SK-N-MC (cell line): ENCODE data around the gene CCDC183.
"Not testable (repeated sequence)": the region's sequence is repeated elsewhere in the genome, so short reads cannot be mapped to it uniquely, and the experiment has no call there.

ENCODE experiments used
- DNase-seq: peaks from one replicate; pipeline ENCODE4 v3.0.0-alpha.2; 2011; ENCODE audit warnings: low read depth, low spot score
- H3K27ac ChIP-seq: fragments of 200-600 bp; sonication (generic); 2 replicates; pipeline ENCODE4 v1.5.1; 2016; ENCODE audit warnings: mixed run types
- H3K36me3 ChIP-seq: fragments of 200-600 bp; sonication (generic); 2 replicates; pipeline ENCODE4 v1.6.1; 2017; ENCODE audit warnings: antibody characterized with exemption, low read length, mixed read lengths; ENCODE audit not compliant: insufficient read depth
- H3K4me3 ChIP-seq: fragments of 200-600 bp; sonication (generic); 2 replicates; pipeline ENCODE4 v1.5.1; 2016
- H3K9ac ChIP-seq: fragments of 200-600 bp; sonication (generic); 2 replicates; pipeline ENCODE4 v1.8.0; 2017; ENCODE audit warnings: mixed run types, mixed read lengths; ENCODE audit not compliant: insufficient read length
- H3K9me3 ChIP-seq: fragments of 200-600 bp; sonication (generic); 2 replicates; pipeline ENCODE4 v1.6.1; 2017; ENCODE audit warnings: low read depth, mild to moderate bottlenecking, antibody characterized with exemption, low read length, moderate library complexity, mixed read lengths
- EZH2 ChIP-seq: fragments of 200-600 bp; sonication (generic); IDR thresholded peaks from one replicate; pipeline ENCODE4 v1.6.1; 2017; ENCODE audit warnings: antibody characterized with exemption
- FOXP2 ChIP-seq: optimal IDR thresholded peaks from 2 replicates; pipeline ENCODE3; 2011; ENCODE audit warnings: mild to moderate bottlenecking, moderate library complexity; ENCODE audit not compliant: insufficient read depth; ENCODE audit errors: extremely low read length, control extremely low read depth
- POLR2AphosphoS5 ChIP-seq: IDR thresholded peaks from 2 replicates; pipeline ENCODE4 v1.6.1; 2012; ENCODE audit warnings: mild to moderate bottlenecking, low read depth, low read length, borderline replicate concordance

Gene CCDC183

GRCh38 chr9:136764301-136764891 is 31.7 kb upstream of the CCDC183 start, which contains the start of gene LCN15:
Gene LCN15, minus strand, starts transcription at chr9:136764518. Its CDS starts 30 bp downstream, at chr9:136764488.
- no peak within 1 kb of the TSS for H3K27ac ChIP-seq
- H3K9ac ChIP-seq = no peak within 1 kb of the TSS
- DNase-seq = no peak
- TF ChIP-seq EZH2 (no peak), POLR2AphosphoS5 (no peak), FOXP2 (no peak)
- peak within 1 kb of the TSS; percentile 58 for H3K4me3 ChIP-seq
- no peaks in the 10 kb centered on the region for H3K36me3 ChIP-seq
- no peaks in the 10 kb centered on the region for H3K9me3 ChIP-seq

DNA sequence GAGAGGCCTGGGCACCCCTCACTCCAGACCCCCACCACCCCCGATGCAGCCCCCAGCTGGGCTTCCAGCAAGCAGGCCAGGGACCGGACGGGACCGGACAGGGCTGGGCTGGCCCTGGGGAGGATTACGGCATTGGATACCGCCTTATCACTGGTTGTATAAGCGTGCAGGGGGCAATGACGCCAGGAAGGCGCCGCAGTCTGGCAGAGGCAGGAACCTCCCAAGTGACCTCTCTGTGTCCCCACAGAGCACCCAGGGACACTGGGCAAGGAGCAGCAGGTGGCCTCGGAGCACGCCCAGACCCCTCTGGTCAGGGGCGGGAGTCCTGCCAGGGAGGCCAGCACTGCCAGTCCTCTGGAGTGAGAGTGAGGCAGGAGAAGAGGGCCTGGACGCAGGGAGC is 31.1 kb upstream of the CCDC183 start:
- Histone ChIP-seq H3K9ac (no peak overlapping the region), H3K36me3 (no peaks in the 10 kb centered on the region), H3K27ac (no peak overlapping the region), H3K9me3 (no peaks in the 10 kb centered on the region), H3K4me3 (no peak overlapping the region)
- no peak for DNase-seq
- TF ChIP-seq FOXP2 (no peak), POLR2AphosphoS5 (no peak), EZH2 (no peak)

DNA sequence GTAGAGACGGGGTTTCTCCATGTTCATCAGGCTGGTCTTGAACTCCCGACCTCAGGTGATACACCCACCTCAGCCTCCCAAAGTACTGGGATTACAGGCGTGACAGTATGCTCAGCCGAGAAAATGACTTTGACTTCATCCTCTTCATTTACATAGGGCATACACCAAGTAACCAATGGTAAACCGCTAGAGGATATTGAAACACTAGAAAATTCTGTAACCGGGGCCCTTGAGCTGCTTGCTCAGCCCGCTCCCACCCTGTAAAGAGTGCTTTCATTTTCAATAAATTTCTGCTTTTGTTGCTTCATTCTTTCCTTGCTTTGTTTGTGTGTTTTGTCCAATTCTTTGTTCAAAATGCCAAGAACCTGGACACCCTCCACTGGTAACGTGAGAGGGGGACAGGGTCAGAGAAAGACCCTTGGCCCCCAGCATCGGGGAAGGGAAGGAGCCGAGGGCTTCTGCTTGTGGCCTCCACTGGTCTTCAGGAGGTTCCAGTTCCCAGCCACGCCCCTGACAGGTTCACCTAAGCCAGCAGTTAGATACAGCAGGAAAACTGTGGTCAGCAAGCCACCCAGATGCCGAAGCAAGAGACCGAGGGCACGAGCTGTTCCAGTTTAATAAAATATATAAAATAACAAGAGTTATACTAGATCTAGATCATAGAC is 30.3 kb upstream of the CCDC183 start:
- H3K9ac ChIP-seq, H3K4me3 ChIP-seq, DNase-seq, H3K9me3 ChIP-seq, H3K27ac ChIP-seq, H3K36me3 ChIP-seq: not testable (repeated sequence)

- H3K27ac ChIP-seq, H3K9me3 ChIP-seq, H3K4me3 ChIP-seq, H3K9ac ChIP-seq, H3K36me3 ChIP-seq, DNase-seq: not testable (repeated sequence)
Measured at GRCh38 chr9:136766410-136767120, 29.6 kb upstream of the CCDC183 start.

- Histone ChIP-seq H3K27ac (no peak overlapping the region), H3K36me3 (no peaks in the 10 kb centered on the region), H3K9ac (no peak overlapping the region), H3K9me3 (no peaks in the 10 kb centered on the region), H3K4me3 (no peak overlapping the region)
- TF ChIP-seq FOXP2 = no peak
- no peak for TF ChIP-seq EZH2
- no peak for TF ChIP-seq POLR2AphosphoS5
- no peak for DNase-seq
Measured at GRCh38 chr9:136769710-136770191, 26.4 kb upstream of the CCDC183 start.

DNA sequence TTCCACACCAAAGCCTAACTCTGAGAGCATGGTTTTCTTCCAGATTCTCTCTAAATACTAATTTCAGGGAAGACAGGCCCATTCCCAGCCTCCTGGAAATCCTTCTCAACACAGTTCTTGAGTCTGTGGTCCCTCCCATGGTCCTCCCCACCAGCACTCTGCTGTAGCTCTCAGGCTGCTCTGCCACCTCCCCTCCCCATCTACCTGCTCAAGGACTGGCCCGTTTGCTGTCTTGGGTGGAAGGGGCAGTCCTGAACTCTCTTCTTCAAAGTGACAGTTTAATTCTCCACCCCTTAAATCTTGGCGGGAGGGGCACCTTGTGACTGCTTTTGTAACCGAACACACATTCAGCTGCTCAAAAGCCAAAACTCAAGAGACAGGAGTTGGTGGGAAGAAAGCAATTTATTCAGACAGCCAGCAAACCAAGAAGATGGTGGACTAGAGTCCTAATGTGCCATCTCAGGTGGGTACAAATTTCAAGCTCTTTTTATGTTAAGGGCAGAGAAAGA is 24.2 kb upstream of the CCDC183 start:
- Histone ChIP-seq H3K9ac (no peak overlapping the region), H3K27ac (no peak overlapping the region), H3K4me3 (no peak overlapping the region), H3K9me3 (no peaks in the 10 kb centered on the region), H3K36me3 (no peaks in the 10 kb centered on the region)
- no peak for DNase-seq
- TF ChIP-seq EZH2 (no peak), FOXP2 (no peak), POLR2AphosphoS5 (no peak)

DNA sequence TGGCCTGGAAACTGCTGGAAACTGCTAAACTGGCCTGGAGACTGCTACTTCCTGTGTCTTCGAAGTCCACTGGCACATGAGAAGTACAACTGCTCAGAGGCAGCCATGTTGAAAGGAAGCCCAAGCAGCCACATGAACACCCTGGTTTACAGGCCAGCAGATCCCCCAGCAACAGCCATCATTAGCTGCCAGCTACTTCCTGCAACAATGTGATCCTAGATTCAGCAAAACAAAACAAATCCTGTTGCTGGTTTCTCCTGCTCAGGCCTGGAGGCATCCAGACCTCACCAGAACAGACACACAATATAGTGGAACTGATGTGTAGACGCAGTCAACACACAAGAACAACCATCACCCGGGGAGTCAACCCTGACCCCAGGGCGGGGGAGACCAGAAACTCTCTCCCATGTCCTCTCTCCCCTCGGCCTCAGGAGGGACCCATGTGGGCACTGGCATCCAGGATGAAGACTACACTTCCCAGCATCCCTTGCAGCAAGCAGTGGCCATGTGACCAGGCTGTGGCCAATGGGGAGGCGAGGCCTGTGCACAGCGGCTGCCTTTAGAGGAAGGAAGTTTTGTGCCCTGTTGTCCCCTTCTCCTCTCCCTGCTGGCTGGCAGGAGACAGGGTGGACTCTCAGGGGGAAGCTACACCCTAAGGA is 22.6 kb upstream of the CCDC183 start:
- H3K9ac ChIP-seq = no peak overlapping the region
- H3K36me3 ChIP-seq = no peaks in the 10 kb centered on the region
- no peak overlapping the region for H3K4me3 ChIP-seq
- no peak for DNase-seq
- H3K27ac ChIP-seq = no peak overlapping the region
- no peaks in the 10 kb centered on the region for H3K9me3 ChIP-seq
- TF ChIP-seq FOXP2 = no peak
- TF ChIP-seq EZH2 = no peak
- TF ChIP-seq POLR2AphosphoS5 = no peak

GRCh38 chr9:136774416-136775045 is 21.6 kb upstream of the CCDC183 start:
- Histone ChIP-seq H3K27ac (no peak overlapping the region), H3K4me3 (no peak overlapping the region), H3K9me3 (no peaks in the 10 kb centered on the region), H3K36me3 (no peaks in the 10 kb centered on the region), H3K9ac (no peak overlapping the region)
- no peak for DNase-seq
- TF ChIP-seq FOXP2 (no peak), POLR2AphosphoS5 (no peak), EZH2 (no peak)
